ENCODE results near the gene NFATC3.

The NFATC3 gene

DNA sequence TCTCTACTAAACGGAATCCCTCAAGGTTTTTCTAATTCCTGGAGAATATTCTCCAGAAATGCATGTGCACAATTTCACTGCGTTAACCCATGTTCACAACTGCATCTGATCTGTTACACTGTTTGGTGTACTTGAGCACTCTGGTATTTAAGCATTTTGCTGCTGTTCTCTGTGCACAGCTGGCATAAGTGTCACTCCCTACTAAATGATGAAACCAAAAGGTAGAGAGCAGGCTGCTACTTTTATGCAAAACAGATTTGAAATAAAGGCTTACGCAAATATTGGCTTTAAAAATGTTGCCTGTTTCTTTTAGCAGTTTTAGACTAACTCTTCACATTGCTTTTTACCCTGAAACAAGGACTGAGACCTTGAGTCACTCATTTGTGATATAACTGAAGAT lies 109.1 kb downstream of the NFATC3 start:
- peak; percentile 16 for DNase-seq

DNA sequence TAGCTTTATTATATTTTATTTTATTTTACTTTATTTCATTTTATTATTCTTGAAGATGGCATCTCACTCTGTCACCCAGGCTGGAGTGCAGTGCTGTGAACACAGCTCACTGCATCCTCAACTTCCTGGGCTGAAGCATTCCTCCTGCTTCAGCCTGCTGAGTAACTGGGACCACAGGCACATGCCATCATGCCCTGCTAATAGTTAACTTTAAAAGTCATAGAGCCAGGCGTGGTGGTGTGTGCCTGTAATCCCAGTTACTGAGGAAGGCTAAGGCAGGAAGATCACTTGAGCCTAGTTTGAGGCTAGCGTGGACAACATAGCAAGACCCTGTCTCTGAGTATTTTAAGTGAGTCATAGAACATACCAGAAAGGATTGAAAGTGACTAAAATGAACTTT lies 112.1 kb downstream of the NFATC3 start:
- no peak for DNase-seq

DNA sequence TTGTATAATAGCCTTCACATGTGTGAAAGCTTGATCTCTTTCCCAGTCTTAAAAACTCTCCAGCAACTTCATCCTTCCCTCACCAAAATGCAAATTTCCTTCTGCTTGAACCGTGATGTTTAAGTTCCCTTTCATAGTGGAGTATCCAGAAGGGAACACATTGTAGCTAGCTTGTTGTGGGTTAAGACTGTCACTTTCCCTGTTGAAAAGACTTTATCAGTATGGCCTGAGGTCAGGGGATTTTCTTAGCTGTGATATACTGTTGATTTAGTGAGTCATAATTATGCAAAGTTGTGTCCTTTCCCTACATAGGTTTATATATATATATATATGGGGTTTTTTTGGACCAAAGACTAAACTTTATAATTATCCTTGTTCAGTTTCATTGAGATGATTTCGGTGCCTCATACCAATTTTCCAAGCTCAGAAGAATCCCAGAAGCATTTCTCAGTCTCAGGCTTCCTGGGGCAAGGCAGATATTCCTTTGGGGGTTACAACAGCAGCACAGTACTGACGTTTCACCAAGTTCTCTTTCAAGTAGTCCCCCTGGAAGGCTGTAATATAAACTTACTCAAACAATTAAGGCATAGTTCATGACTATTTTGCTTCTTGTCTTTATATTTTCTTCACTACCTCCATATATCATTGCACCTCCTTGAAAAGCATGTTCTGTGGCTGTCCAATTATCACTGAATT lies 115.1 kb downstream of the NFATC3 start:
- no peak for DNase-seq

DNA sequence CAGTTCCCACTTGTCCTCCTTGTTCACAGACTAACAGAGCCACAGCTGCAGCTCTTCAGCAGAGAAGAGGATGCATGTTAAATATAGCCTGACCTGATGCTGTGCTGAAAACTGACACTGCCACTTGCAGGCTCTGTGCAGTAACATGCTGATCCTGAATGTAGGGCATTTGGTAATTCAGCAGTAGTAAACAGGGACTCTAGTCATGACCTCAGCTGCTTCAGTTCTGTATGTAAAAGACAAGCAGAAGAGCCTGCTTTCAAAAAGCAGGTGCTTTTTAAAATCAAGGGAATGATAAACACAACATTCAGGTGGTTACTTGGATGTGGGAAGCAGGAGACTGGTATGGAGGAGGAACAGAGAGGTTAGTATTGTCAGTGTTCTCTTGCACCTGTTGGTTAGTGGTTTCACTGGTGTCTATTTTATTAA lies 116.9 kb downstream of the NFATC3 start:
- no peak for DNase-seq

DNA sequence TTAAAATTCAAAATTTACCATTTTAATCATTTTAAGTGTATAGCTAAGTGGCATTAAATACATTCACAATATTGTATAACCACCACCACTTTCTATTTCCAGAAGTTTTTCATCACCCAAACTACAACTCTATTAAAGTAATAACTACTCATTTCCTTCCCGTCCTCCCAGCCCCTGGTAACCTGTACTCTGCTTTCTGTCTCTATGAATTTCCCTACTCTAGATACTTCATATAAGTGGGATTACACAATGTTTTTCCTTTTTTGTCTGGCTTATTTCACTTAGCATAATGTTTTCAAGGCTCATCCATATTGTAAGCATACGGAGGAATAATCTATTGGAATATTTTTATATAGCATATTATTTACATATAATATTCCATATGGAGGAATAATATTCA lies 121.1 kb downstream of the NFATC3 start:
- no peak for DNase-seq

DNA sequence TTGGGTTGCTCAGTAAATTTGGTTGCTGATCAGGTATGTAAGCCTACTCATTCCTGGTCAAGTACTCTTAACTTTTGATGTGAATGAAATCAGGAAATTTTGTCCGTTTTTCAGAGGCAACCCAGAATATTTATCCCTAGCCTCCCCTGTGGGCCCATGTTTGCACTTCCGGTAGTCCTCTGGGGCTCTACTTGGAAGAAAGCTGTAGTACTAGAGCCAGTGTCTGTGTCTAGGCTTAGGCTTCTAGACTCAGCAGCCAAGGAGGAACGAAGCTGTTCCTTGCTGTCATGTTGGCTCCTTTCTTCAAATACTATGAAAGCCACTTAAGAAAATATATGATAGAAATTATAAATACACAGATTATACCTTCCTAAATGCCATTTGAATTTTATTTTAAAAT lies 129.6 kb downstream of the NFATC3 start:
- no peak for DNase-seq

DNA sequence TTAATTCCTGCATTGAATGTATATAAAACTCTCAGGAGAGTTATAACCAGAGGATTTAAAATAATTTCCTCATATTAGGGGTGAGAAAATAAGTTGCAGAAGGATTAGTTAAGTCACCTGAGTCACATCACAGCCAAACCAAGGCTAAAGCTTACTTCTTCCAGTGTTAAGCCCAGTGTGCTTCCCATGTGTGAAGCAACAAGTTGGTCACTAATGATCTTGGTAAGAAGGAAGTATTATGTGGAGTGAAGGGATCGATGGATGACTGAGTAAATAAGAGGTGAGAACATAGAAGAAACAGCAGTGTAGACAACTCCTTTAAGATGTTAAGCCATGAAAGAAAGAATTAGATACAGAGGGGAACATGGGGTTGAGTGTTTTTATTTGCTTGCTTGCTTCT lies 130.1 kb downstream of the NFATC3 start:
- DNase-seq = no peak

DNA sequence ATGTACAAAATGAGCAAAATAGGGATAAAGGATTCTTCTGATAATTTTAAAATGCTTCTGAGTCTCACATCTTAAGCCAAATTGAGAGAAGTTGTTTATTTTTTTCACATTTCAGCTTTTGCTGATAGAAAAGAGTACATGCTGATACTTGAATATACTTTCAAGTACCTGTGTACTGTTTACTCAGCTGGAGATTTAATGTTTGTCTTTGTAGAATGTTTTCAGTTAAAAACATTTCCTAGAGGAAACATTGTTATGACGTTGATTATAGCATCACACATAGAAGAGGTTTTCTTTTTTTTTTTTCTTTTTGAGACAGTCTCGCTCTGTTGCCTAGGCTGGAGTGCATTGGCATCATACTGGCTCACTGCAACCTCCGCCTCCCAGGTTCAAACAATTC lies 131.1 kb downstream of the NFATC3 start:
- DNase-seq = no peak

DNA sequence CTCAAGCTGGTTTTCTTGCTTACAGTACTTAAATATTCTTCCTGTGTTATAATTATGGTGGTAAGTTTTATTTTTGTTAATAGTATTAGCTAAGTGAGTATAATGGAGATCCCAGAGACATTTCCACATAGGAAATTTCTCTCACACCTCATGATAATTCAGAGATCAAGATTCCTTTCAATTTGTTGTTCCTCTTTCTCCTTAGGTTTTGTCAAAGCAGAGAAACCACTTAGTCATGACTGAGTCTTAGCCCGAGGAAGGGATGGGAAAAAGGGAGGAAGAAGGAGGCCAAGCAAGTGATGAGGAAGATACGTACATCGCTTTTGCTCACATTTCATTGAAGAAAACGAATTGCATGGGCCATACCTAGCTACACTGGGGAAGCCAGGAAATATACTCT lies 132.3 kb downstream of the NFATC3 start:
- no peak for DNase-seq

DNA sequence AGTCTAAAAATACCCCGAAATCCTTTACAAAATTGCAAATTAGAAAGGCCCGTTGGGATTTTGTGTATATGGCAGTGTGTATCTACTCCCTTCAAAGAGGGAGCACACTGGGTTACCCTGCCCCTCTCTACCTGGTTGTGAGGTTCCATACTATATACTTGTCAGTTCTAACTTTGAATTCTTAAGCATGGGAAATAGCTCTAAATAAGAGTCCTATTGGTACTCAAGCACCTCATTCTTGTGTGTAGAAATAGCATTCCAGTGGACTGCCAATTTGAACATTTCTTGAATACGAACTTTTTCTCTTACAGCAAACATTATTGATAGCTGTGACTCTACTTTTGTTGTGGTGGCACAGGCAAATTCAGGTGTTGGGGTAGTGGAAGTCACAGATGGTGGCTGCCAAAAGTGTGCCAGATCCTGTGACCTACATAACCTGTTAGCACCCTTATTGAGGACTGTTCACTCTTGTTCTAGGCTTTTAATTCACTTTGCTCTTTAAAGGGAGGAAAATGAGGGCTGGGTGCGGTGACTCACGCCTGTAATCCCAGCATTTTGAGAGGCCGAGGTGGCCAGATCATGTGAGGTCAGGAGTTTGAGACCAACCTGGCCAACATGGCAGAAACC lies 134.7 kb downstream of the NFATC3 start:
- DNase-seq = no peak

DNA sequence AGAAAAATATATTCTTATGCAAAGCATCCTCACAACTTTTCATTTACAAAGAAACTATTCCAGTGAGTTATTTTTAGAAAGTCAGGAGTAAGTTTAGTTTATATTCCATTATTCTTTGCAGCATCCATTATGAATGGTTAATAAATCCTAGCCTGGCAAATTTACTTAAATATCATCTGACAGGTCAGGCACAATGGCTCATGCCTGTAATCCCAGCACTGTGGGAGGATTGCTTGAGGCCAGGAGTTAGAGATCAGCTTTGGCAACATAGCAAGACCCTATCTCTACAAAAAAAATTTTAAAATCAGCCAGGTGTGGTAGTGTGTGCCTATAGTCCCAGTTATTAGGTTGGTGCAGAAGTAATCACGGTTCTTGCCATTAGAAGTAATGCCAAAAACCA lies 137.9 kb downstream of the NFATC3 start:
- DNase-seq = no peak

DNA sequence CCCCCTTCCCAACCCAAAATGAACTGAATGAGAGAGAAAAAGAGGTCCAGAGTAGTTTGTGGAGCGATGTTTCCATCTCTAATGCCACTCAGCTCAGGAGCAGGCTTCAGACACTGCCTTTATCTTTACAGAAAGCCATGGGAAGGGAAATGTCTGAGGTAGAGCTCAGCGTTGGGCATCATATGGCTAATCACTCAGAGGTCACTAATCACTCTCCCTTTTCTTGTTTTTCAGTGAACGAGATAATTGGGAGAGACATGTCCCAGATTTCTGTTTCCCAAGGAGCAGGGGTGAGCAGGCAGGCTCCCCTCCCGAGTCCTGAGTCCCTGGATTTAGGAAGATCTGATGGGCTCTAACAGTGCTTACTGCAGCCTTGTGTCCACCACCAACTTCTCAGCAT lies 140.9 kb downstream of the NFATC3 start:
- DNase-seq = no peak

DNA sequence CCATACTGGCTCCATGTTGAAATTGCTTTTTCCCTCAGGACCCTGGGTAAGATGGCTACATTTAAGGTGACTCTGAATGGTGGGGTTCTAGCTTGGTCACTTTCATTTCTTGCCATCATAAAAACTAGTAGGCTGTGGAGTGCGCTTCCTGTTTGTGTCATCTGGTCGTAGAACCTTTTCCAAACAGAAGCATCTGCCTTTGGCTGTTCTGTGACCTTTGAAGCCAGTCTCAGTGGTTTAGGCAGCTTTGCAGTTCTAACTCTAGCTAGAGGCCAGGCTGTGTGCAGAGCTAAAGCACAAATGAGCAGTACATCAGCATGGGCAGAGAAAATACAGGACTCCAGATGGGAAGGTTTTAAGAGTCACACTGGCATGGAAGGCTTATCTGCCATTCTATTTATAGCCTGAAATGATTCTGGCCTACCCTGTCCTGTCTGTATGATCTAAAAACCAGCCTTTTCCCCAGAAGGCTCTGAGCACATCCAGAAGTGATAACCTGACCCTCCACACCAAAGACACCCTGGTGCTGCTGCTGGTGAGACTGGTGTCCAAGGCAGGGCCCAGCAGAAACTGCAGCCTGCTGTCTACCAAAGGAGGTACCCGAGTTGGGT lies 142.1 kb downstream of the NFATC3 start:
- DNase-seq = no peak

DNA sequence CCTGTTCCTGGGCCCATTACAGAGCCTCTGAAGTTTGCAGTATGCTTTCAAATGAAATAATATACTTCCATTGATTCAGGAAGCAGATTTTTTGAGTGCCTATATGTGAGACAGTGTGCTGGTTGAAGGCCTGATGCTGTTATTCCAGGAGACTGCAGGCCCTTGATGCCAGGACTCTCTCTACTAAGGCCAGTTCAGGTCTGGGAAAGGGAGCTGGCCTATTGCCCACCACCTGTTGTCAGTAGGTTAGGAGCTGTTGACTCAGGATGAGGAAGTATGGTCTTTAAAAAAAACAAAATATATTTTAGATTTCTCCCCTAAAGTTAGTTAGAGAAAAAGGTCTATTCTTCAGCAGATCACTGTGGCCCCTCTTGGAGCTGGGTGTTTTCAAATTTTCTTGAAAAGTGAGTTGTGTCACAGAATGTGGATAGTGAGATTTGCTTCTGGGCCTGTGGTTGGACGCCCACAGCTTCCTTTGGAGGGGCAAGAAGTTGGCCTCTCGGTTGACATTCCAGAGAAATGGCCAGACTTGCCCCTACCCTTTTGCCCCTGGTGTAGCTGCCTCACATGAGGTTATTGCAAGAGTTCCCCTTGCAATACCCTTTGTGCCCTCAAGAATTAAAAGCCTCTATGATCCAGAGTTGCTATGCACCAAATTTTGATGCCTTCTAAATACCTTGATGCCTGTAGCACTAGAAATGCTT lies 142.8 kb downstream of the NFATC3 start:
- no peak for DNase-seq

DNA sequence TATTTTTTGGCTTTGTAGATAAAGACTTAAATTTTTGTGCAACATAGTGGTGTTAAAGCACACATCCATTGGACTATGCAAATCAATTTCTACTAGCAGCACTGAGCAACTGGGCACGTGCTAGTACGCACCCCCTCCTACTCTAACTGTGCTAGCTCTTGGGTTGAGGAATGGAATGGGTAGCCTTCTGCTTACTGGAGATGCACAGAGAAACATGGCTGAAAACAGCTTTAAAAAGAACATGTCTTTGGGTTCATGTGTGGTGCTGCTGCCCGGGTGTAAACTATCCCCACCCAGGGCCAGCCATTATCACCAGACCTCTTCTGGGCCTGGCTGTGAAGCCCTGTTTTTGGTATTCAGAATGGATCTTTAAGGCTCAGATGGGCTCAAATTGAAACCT lies 143.5 kb downstream of the NFATC3 start:
- DNase-seq = no peak

DNA sequence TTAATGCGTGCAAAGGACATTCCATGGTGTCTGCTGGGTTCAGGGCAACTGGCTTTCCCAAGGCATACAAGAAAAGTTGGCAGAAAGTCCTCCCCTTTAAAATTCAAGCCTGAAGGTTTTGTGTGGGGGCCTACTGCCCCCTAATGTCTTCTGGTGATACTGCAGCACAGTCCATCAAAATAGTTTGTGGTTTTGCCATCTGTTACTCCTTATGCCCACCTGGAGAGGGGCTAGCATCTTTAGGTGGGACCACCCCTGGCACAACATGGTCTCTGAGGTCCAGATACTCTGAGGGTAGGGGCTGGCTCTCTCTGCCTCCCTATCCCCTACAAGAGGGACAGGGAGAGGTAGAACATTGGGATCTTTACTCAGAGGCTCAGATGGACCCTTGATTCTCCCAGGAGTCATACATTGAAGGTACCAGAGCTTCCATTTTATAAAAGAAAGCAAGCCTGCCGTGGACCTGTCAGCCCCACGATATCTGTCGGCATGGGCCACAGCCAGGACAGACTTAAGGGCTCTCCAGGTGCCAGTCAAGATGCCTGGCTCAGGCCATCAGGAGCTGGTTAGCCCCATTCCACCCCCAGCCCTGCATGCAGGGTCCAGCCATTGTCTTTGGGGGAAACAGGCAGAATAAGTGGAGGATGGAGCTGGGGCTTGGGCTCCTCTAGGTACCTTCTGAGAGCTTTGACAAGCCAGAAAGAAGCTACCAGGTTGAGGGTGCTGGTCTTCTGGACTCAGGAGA lies 144.4 kb downstream of the NFATC3 start:
- peak; percentile 24 for DNase-seq

DNA sequence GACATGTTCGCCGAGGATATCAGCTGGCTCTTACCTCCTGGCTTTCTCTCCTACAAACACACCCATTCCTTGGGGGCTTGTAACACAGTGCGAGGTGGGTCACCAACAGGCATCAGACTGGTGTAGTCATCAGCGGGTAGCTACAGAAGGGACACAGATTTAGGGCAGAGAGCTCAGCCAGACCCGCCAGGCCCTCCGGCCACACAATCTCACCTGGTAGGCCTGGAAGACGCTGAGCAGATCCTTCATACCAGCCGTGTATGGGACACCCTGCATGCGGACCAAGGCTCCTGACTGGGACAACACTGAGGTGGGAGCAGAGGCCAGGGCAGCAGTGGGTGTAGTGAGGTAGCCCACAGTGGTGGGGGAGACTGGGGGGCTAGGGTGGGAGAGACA lies 145.0 kb downstream of the NFATC3 start:
- DNase-seq = no peak

DNA sequence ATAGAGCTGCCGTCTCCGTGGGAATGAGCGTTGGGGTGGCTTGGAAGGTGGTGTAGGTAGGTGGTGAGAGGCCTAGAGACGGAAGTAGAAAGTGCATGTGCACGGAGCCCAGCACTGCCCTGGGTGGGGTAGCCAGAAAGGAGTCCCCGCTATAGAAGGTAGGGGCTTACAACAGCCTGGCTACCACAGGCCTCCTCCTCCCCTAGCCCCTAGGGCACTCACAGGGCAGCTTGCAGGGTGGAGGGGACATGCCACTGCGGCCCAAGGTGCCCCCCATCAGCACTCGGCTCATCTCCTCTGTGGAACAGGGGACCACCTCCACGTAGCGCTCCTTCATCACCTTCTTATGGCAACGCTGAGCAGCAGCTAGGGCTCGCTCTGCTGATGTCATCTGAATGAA lies 145.8 kb downstream of the NFATC3 start:
- DNase-seq = no peak

DNA sequence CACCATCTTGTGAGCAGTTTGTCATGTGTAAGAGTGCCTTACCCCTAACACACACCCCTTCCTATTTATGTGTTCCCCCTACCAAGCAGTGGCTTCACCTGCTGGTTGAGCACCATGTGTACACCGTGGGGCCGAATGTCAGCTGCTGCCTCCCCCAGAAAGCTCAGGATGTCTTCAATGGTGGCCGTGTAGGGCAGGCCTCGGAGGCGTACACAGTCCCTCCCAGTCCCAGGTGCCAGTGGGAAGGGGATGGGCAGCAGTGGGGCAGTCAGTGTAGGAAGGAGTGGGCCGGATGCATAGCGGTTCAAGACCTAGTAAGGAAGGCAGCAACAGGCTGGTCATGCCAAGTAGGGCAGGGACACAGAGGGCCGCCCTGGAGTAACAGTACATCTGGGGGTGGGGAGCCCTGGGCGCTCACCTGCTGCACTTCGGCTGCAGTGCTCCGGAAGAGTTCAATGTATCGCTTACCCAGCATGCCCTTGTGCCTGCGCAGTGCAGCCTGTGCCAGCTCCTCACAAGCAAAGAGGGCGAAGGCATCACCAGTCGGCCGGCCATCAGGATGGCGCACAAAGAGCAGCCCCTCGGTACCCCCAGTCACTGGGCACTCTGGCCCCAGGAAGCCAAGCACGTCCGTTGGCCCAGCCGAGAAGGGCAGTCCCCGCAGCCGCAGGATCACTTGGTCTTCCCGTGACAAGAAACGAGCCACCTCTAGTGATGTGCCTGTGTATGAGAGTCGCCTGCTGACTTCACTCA lies 146.4 kb downstream of the NFATC3 start:
- no peak for DNase-seq

DNA sequence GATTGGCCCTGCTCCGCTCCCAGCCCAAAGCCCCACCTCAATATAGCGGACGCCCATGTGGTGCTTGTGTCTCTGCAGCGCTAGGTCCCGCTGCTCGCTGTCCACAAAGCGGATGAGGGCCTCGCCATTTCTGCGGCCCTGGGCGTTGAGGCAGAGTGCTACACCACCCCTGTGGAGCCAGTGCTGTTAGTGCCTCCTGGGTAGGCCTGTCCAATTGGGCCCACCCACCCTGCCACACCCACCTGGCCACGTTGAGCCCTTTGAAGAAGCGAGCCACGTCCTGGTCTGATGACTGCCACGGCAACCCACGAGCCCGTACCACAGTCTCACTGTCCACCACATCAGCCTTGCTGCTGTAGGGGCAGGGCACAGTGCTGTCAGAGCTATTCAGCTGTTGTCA lies 147.2 kb downstream of the NFATC3 start:
- DNase-seq = no peak

DNA sequence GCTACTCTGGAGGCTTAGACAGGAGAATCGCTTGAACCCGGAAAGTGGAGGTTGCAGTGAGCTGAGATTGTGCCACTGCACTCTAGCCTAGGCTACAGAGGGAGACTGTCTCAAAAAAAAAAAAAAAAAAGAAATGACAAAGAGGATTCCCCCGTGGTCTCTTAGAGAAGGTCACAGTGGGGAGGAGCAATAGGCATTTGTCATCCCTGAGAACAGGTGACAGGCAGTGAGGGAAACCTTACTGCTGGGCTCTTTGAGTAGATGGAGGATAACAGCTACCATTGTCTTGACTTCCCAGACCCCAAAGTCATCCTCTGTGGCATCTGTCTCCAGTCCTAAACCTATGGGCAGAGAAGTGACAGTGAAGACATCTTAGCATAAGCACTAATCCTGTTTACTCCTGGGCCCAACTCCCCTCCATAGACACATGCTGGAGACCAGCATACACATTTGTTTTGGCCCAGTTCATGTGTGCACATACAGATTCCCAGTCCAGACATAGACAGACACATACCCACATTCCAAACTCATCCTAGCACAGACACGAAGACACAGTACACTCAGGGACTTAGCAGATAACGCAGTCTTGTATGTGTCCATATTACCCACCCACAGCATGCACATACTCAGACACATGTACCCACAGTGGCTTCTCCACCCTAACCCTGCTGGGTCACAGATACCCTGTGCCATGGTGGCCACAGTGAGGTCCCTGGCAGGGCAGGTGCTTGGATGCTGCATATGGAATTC lies 148.1 kb downstream of the NFATC3 start:
- no peak for DNase-seq

DNA sequence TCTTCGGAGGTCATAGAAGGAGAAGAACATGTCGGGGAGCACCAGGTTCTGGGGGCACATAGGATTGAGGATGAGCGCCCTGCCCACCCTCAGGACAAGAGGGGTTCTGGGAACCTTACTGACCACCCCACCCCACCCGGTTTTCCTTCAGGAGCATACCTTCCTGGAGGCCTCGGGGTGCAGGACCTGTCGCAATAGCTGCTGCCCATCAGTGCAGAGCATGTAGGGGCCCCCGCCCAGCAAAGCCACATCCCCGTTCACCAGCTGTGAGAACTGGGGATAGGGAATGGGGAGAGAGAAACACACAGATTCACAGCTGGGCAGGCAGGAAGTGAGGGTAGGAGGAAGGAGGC lies 148.6 kb downstream of the NFATC3 start:
- no peak for DNase-seq

Data from NCI-H526 treated with DMSO at 0.1 percent for 48 hours (cell line).